ENCODE measurements around the gene RELA. TPM values are rescaled to one million over a fixed set of nuclear protein-coding genes. Genes with fewer than 3 reads are reported as not detected.
A peak's percentile ranks its signal among the peaks of the same experiment; 100 is the strongest.

RELA gene
- total RNA-seq, 8 experiments from 2014 or later = 16.7 to 56.1 (median 32.2) TPM

DNA sequence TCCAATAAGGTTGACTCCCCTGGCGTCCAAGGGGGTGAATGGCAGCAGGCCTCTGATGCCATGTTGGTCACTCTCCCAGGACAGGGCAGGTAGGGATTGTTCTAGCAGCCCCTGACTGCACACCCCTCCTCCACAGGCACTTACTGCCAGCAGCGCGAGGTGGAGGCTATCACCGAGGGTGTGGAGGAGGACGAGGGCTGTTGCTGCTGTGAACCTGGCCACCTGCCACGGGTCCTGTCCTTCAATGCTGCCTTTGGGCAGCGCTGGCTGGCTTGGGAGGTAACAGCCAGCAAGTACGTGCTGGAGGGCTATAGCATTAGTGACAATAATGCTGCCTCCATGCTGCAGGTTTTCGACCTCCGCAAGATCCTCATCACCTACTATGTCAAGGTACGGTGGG, 32.5 kb downstream of the RELA start:
- in situ Hi-C loops (cut with MboI; ENCODE audit: low pct_unique_long_range_greater_than_20kb in 2 of 9, low sequenced_read_pairs in 9 of 9, unreplicated experiment in 9 of 9) = no loop called here
- ATAC-seq (replicated peaks in 6 of 8) = no peak
- Histone ChIP-seq H3K4me1 (replicated peaks in 1 of 2) (no peaks in the 10 kb centered on the region), H3K4me3 (no peak overlapping the region), H3K27ac (no peak overlapping the region)
- WGBS, 10 experiments = 92 to 100% (median 97%) methylated on average over 1 to 5 of the region's 11 CpGs; no CpG with 5 or more reads in 5 of the 10 experiments

DNA sequence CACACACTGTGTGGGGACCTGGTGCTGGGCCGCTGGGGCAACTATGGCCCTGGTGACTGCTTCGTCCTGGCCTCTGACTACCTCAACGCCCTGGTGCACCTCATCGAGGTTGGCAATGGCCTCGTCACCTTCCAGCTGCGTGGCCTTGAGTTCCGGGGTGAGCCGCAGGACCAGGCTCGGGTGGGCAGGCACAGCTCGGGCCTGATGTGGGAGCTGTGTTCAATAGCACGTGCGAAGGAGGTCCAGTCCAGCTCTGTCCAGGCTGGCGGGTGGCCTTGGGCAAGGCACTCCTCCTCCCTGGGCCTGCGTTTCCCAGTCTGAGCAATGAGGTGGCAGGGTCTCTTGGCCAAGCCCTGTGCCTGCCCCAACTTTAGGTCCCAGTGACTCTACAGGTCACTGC, 33.1 kb downstream of the RELA start:
- H3K4me1 ChIP-seq (replicated peaks in 1 of 2) = no peaks in the 10 kb centered on the region
- in situ Hi-C loops (cut with MboI; ENCODE audit: low pct_unique_long_range_greater_than_20kb in 2 of 9, low sequenced_read_pairs in 9 of 9, unreplicated experiment in 9 of 9) = no loop called here
- H3K27ac ChIP-seq = no peak overlapping the region
- WGBS, 10 experiments = 100% methylated on average over 1 to 3 of the region's 14 CpGs; no CpG with 5 or more reads in 7 of the 10 experiments
- no peak overlapping the region for H3K4me3 ChIP-seq
- ATAC-seq (replicated peaks in 6 of 8) = no peak

- no peak for ATAC-seq (replicated peaks in 6 of 8)
- H3K27ac ChIP-seq = no peak overlapping the region
- H3K4me1 ChIP-seq (replicated peaks in 1 of 2) = no peaks in the 10 kb centered on the region
- in situ Hi-C loops (cut with MboI; ENCODE audit: low pct_unique_long_range_greater_than_20kb in 2 of 9, low sequenced_read_pairs in 9 of 9, unreplicated experiment in 9 of 9) = no loop called here
- H3K4me3 ChIP-seq = no peak overlapping the region
- WGBS, 10 experiments = 80 to 100% (median 93%) methylated on average over 1 to 4 of the region's 13 CpGs; no CpG with 5 or more reads in 7 of the 10 experiments
Measured at GRCh38 chr11:65627202-65627601, 35.5 kb downstream of the RELA start.

GRCh38 chr11:65625628-65626342, 36.9 kb downstream of the RELA start:
- Histone ChIP-seq H3K4me3 (no peak overlapping the region), H3K4me1 (replicated peaks in 1 of 2) (no peaks in the 10 kb centered on the region), H3K27ac (no peak overlapping the region)
- in situ Hi-C loops (cut with MboI; ENCODE audit: low pct_unique_long_range_greater_than_20kb in 2 of 9, low sequenced_read_pairs in 9 of 9, unreplicated experiment in 9 of 9) = no loop called here
- WGBS, 10 experiments = 24 to 100% (median 91%) methylated on average over 1 to 18 of the region's 30 CpGs; no CpG with 5 or more reads in 4 of the 10 experiments
- peak; percentile 22 to 83 (median 59) for ATAC-seq (replicated peaks in 6 of 8)

DNA sequence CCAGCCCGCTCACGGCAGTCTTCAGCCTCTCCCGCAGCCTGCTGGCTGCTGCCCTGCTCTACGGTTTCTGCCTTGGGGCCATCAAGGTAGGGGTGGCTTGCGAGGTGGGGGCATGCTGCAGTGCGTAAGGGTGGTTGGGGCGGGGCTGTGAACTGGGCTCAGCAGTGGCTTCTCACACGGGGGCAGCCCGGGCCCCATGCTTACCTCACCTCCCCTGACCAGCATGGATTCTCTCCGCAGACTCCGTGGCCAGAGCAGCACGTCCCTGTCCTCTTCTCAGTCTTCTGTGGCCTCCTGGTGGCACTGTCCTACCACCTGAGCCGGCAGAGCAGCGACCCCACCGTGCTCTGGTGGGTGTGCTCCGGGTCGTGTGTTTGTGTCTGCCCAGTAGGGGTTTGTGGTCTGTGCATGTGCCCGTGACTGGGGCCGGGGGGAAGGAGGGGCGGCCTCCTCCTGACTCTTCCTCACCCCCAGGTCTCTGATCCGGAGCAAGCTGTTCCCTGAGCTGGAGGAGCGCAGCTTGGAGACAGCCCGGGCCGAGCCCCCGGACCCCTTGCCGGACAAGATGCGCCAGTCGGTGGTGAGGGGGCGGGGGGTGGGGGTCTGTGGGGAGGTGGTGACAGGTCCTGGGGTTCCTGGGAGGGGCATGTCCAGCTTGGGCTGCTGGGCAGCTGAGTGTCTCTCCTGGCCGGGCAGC, 37.6 kb downstream of the RELA start:
- Histone ChIP-seq H3K4me3 (no peak overlapping the region), H3K4me1 (replicated peaks in 1 of 2) (no peaks in the 10 kb centered on the region), H3K27ac (no peak overlapping the region)
- 87 to 100% methylated on average over 1 to 4 of the region's 30 CpGs; no CpG with 5 or more reads in 8 of the 10 experiments for WGBS, 10 experiments
- in situ Hi-C loops (cut with MboI; ENCODE audit: low pct_unique_long_range_greater_than_20kb in 2 of 9, low sequenced_read_pairs in 9 of 9, unreplicated experiment in 9 of 9) = no loop called here
- peak in 4 of 8 experiments; percentile 4 to 11 (median 6) for ATAC-seq (replicated peaks in 6 of 8)

- ATAC-seq (replicated peaks in 6 of 8) = peak in 4 of 8 experiments; percentile 2 to 6 (median 4)
- in situ Hi-C loops (cut with MboI; ENCODE audit: low pct_unique_long_range_greater_than_20kb in 2 of 9, low sequenced_read_pairs in 9 of 9, unreplicated experiment in 9 of 9) = no loop called here
- 67 to 100% (median 81%) methylated on average over 2 to 7 of the region's 25 CpGs; no CpG with 5 or more reads in 5 of the 10 experiments for WGBS, 10 experiments
- no peak overlapping the region for H3K4me3 ChIP-seq
- H3K4me1 ChIP-seq (replicated peaks in 1 of 2) = no peaks in the 10 kb centered on the region
- no peak overlapping the region for H3K27ac ChIP-seq
Measured at GRCh38 chr11:65623852-65624616, 38.7 kb downstream of the RELA start.

DNA sequence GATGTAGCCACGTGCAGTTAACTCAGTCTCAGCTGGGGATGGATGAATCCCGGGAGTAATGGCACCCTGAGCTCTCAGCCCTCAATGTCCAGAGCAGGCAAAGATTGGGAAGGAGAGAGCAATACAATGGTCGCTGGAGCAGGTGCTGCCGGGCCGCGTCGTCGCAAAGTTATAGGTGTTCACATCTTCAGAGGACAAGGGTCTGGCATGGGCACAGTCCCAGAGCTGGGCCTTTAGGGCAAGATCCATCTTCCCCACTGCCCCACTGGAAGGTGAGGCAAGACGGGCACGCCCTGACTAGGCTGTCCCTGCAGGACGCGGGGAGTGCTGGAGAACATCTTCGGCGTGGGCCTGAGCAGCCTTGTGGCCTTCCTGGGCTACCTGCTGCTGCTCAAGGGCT, 39.5 kb downstream of the RELA start:
- no peak for ATAC-seq (replicated peaks in 6 of 8)
- in situ Hi-C loops (cut with MboI; ENCODE audit: low pct_unique_long_range_greater_than_20kb in 2 of 9, low sequenced_read_pairs in 9 of 9, unreplicated experiment in 9 of 9) = no loop called here
- Histone ChIP-seq H3K27ac (no peak overlapping the region), H3K4me1 (replicated peaks in 1 of 2) (no peaks in the 10 kb centered on the region), H3K4me3 (no peak overlapping the region)
- WGBS, 10 experiments = 40 to 100% (median 80%) methylated on average over 1 to 7 of the region's 14 CpGs; no CpG with 5 or more reads in 3 of the 10 experiments

- in situ Hi-C loops (cut with MboI; ENCODE audit: low pct_unique_long_range_greater_than_20kb in 2 of 9, low sequenced_read_pairs in 9 of 9, unreplicated experiment in 9 of 9) = no loop called here
- Histone ChIP-seq H3K4me3 (no peak overlapping the region), H3K4me1 (replicated peaks in 1 of 2) (no peaks in the 10 kb centered on the region), H3K27ac (no peak overlapping the region)
- ATAC-seq (replicated peaks in 6 of 8) = no peak
- WGBS, 10 experiments = 97 to 100% methylated on average over 3 to 5 of the region's 16 CpGs; no CpG with 5 or more reads in 8 of the 10 experiments
Measured at GRCh38 chr11:65622011-65622410, 40.7 kb downstream of the RELA start.

- H3K4me1 ChIP-seq (replicated peaks in 1 of 2) = peaks cover 4 to 5% of the 10 kb centered on the region in 2 donors
- 90 to 100% (median 97%) methylated on average over 1 to 10 of the region's 14 CpGs; no CpG with 5 or more reads in 3 of the 10 experiments for WGBS, 10 experiments
- ATAC-seq (replicated peaks in 6 of 8) = no peak
- no peak overlapping the region for H3K27ac ChIP-seq
- in situ Hi-C loops (cut with MboI; ENCODE audit: low pct_unique_long_range_greater_than_20kb in 2 of 9, low sequenced_read_pairs in 9 of 9, unreplicated experiment in 9 of 9) = no loop called here
- H3K4me3 ChIP-seq = no peak overlapping the region
Measured at GRCh38 chr11:65621460-65621859, 41.3 kb downstream of the RELA start.

GRCh38 chr11:65620666-65621065, 42.0 kb downstream of the RELA start:
- in situ Hi-C loops (cut with MboI; ENCODE audit: low pct_unique_long_range_greater_than_20kb in 2 of 9, low sequenced_read_pairs in 9 of 9, unreplicated experiment in 9 of 9) = no loop called here
- no peak overlapping the region for H3K27ac ChIP-seq
- no CpG with 5 or more reads among the region's 19 CpGs for WGBS, 10 experiments
- H3K4me1 ChIP-seq (replicated peaks in 1 of 2) = peaks cover 4 to 5% of the 10 kb centered on the region in 2 donors
- ATAC-seq (replicated peaks in 6 of 8) = no peak
- no peak overlapping the region for H3K4me3 ChIP-seq

- Histone ChIP-seq H3K4me3 (no peak overlapping the region), H3K27ac (no peak overlapping the region), H3K4me1 (replicated peaks in 1 of 2) (peaks cover 4 to 5% of the 10 kb centered on the region in 2 donors)
- 82 to 95% (median 93%) methylated on average over 3 to 12 of the region's 29 CpGs; no CpG with 5 or more reads in 7 of the 10 experiments for WGBS, 10 experiments
- in situ Hi-C loops (cut with MboI; ENCODE audit: low pct_unique_long_range_greater_than_20kb in 2 of 9, low sequenced_read_pairs in 9 of 9, unreplicated experiment in 9 of 9) = no loop called here
- no peak for ATAC-seq (replicated peaks in 6 of 8)
Measured at GRCh38 chr11:65619281-65619928, 43.3 kb downstream of the RELA start.

GRCh38 chr11:65618763-65619162, 44.0 kb downstream of the RELA start:
- no peak for ATAC-seq (replicated peaks in 6 of 8)
- in situ Hi-C loops (cut with MboI; ENCODE audit: low pct_unique_long_range_greater_than_20kb in 2 of 9, low sequenced_read_pairs in 9 of 9, unreplicated experiment in 9 of 9) = no loop called here
- Histone ChIP-seq H3K27ac (no peak overlapping the region), H3K4me1 (replicated peaks in 1 of 2) (peaks cover 4 to 9% of the 10 kb centered on the region in 2 donors), H3K4me3 (no peak overlapping the region)
- WGBS, 10 experiments = no CpG with 5 or more reads among the region's 14 CpGs

Data from motor neuron (in vitro differentiated cells).